HFF-Myc (cell line): ENCODE results near the gene AEBP1.

Source experiments
- DNase-seq: peaks from one replicate; pipeline ENCODE4 v3.0.0-alpha.2; 2011; ENCODE audit warnings: low read depth; ENCODE audit errors: extremely low read depth
- H3K4me3 ChIP-seq: replicated peaks from 2 replicates; pipeline ENCODE4 v1.5.1; 2011; ENCODE audit warnings: low read depth, mild to moderate bottlenecking, control low read depth, low read length
- TF ChIP-seq, protein P1 (sequence below): IDR thresholded peaks from 2 replicates; pipeline ENCODE4 v1.5.1; 2012; ENCODE audit warnings: mild to moderate bottlenecking, low read depth, low read length, control low read depth; ENCODE audit errors: missing control alignments

The AEBP1 gene

DNA sequence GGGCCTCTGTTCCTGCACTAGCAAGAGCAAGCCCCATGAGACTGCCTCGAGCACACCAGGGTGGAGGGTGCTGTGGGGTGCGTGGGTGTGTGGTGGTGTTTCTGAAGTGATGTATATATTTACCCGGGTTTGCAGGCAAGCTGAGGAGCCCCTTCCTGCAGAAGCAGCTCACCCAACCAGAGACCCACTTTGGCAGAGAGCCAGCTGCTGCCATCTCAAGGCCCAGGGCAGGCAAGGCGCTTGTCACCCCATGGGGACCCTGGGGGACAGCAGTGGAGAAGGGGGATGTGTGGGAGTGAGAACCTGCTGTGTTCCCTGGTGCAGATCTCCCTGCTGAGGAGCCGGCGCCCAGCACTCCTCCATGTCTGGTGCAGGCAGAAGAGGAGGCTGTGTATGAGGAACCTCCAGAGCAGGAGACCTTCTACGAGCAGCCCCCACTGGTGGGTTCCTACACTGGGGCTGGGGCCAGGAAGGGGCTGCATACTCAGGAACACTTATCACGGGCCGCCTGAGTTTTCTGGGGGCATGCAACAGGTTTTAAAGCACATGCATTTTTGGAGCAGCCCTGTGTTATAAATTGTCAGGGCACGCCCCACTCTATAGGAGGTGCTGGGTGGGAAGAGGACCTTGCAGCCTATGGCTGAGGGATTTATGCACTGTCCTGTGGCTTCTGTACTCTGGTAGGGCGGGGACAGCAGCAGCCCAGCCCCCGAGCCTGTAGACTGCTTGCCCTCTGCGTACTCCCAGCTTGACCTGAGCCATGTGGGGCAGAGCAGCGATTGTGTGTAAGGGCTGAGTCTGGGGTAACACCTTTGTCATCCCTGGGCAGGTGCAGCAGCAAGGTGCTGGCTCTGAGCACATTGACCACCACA lies 44.7 kb upstream of the AEBP1 start:
- H3K4me3 ChIP-seq = no peak overlapping the region
- no peak for DNase-seq
- TF ChIP-seq, protein P1, sequence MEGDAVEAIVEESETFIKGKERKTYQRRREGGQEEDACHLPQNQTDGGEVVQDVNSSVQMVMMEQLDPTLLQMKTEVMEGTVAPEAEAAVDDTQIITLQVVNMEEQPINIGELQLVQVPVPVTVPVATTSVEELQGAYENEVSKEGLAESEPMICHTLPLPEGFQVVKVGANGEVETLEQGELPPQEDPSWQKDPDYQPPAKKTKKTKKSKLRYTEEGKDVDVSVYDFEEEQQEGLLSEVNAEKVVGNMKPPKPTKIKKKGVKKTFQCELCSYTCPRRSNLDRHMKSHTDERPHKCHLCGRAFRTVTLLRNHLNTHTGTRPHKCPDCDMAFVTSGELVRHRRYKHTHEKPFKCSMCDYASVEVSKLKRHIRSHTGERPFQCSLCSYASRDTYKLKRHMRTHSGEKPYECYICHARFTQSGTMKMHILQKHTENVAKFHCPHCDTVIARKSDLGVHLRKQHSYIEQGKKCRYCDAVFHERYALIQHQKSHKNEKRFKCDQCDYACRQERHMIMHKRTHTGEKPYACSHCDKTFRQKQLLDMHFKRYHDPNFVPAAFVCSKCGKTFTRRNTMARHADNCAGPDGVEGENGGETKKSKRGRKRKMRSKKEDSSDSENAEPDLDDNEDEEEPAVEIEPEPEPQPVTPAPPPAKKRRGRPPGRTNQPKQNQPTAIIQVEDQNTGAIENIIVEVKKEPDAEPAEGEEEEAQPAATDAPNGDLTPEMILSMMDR = no peak

DNA sequence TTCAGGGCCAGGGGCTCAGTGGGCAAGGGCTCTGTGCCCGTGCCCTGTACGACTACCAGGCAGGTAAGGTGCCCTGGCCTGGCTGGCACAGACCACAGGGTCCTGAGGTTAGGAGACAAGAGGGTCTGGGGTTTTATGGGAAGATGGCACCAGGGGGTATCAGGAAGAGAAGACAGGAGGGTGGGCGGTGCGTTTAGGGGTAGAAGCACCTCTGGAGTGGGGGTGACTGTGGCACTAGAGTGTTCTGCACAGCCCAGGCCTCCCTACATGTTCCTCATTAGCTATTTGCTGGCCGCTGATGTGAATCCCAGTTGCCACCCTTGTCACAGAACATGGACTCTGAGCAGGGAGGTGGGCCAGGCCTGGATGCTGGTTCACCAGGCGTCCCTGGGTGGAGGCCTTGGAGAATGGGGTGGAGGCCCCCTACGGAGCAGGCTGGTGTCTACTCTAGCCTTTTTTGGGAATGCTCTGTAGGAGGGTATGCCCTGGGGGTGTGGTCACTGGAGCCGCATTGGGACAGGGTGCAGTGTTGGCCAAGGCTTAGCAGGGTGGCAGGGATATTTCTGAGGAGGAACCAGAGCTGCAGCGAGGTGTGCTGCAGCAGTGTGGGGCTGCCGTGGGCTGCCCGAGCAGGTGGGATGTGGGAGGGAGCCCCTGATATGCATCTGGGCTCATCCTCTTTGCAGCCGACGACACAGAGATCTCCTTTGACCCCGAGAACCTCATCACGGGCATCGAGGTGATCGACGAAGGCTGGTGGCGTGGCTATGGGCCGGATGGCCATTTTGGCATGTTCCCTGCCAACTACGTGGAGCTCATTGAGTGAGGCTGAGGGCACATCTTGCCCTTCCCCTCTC lies 43.8 kb upstream of the AEBP1 start:
- TF ChIP-seq, protein P1 = no peak
- H3K4me3 ChIP-seq = no peak overlapping the region
- DNase-seq = no peak

DNA sequence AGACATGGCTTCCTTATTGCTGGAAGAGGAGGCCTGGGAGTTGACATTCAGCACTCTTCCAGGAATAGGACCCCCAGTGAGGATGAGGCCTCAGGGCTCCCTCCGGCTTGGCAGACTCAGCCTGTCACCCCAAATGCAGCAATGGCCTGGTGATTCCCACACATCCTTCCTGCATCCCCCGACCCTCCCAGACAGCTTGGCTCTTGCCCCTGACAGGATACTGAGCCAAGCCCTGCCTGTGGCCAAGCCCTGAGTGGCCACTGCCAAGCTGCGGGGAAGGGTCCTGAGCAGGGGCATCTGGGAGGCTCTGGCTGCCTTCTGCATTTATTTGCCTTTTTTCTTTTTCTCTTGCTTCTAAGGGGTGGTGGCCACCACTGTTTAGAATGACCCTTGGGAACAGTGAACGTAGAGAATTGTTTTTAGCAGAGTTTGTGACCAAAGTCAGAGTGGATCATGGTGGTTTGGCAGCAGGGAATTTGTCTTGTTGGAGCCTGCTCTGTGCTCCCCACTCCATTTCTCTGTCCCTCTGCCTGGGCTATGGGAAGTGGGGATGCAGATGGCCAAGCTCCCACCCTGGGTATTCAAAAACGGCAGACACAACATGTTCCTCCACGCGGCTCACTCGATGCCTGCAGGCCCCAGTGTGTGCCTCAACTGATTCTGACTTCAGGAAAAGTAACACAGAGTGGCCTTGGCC lies 43.0 kb upstream of the AEBP1 start:
- H3K4me3 ChIP-seq = no peak overlapping the region
- DNase-seq = no peak
- TF ChIP-seq, protein P1 = no peak

DNA sequence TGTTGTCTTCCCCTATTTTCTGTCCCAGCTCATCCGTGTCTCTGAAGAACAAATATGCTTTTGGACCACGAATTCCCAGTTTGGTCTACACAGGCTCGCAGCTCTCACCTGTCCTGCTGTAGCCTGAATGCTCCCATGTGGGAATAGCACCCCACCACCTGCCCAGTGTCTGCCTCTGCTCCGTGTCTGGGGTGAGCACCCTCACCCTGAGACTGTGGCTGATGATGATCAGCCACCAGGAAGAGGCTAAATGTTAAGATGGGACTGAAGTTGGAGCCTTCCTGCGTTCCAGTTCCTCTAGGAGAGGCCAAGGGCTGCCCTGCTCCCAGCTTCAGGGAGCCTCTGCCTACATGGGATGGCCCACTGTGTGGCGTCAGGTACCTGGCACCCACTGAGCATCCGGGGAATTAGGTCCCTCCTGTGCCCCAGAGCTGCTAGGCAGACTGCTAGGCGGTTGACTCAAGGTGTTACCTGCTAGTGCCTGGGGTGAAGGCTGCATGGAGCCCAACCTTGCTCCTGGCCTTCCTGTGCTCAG lies 42.4 kb upstream of the AEBP1 start:
- no peak overlapping the region for H3K4me3 ChIP-seq
- DNase-seq = no peak
- TF ChIP-seq, protein P1 = no peak

DNA sequence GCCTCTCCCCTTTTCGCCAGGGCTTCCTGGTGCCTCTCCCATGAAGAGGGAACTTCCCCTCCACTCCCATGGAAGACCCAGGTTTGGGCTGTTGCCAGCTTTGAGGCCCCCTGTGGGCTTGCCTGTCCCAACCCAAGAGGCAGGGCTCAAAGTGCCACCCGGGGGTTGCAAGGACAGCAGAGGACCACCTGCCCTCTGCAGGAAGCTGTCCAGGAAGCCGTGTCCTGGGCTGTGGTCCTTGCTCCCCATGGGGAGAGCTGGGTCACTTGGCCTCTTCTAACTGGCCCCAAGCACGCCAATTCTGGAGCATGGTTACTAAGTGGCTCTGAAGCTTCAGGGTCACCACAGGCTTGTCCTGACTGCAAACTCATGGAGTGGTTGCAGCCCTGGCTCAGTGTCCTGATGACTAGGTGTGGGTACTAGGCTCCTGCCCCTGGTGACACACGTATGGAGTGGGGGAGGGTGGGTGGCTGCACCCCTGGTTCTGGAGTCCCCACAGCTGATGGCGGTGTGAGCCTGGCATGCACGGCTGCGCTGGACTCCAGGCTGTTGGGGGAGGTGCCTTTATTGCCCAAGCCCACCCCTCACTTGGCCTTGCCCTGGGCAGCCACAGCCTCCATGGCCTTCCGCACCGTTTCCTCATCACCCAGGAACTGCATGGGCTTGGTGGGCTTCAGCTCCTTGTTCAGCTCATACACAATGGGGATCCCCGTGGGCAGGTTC lies 41.8 kb upstream of the AEBP1 start:
- TF ChIP-seq, protein P1 = no peak
- H3K4me3 ChIP-seq = no peak overlapping the region
- DNase-seq = no peak

DNA sequence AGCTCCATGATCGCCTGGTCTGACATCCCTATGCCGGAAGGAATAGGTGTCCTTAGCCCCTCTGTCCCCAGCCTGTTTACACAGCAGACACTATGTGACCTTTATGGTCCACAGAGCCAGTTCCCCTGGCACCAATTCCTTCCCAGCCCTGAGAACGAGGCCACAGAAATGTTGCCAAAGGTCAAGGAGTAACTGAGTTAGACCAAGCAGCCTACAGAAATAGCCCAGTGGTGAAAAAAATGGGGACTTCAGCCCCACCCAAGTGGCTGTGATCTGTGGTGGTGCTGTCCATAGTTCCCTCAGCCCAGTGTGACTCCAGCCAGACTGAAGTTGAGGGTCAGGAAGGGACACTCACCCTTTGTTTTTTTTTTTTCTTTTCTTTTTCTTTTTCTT lies 41.2 kb upstream of the AEBP1 start:
- no peak overlapping the region for H3K4me3 ChIP-seq
- TF ChIP-seq, protein P1 = no peak
- DNase-seq = no peak
